A673 (cell line): ENCODE data around the gene LRP11. TPM values are rescaled to one million over a fixed set of nuclear protein-coding genes. Genes with fewer than 3 reads are reported as not detected.

Experiments used
- BruUV-seq: library from RNA; stranded (reverse); fragments of 400-500 nt; replicated peaks from 2 replicates; lab custom pipeline; 2021; lab: Mats Ljungman, UMichigan
- CTCF ChIA-PET: fragments of 300-600 bp; sonication (Branson Sonifier 250); formaldehyde crosslinking; loops from one replicate; lab custom pipeline; 2022; ENCODE audit warnings: antibody characterized with exemption; lab: Charles Lee
- POLR2A ChIA-PET: fragments of 300-600 bp; sonication (Branson Sonifier 250); formaldehyde crosslinking; loops from one replicate; lab custom pipeline; 2022; ENCODE audit warnings: antibody characterized with exemption; ENCODE audit not compliant: low non-redundant PET; lab: Charles Lee
- DNase-seq: peaks from one replicate; pipeline ENCODE4 v3.0.0-alpha.2; 2015; ENCODE audit warnings: low spot score
- H3K27ac ChIP-seq: fragments of 200-600 bp; sonication (generic); 2 replicates; pipeline ENCODE4 v1.5.1; 2016; ENCODE audit warnings: mixed run types, low read depth, mild to moderate bottlenecking, mixed read lengths, antibody characterized with exemption, low read length; ENCODE audit not compliant: poor library complexity, severe bottlenecking
- H3K27me3 ChIP-seq: fragments of 200-600 bp; sonication (generic); replicated peaks from 2 replicates; pipeline ENCODE4 v1.6.1; 2017; ENCODE audit warnings: mixed run types, low read depth, mild to moderate bottlenecking, mixed read lengths, antibody characterized with exemption, low read length; ENCODE audit not compliant: insufficient read depth, poor library complexity
- H3K36me3 ChIP-seq: fragments of 200-600 bp; sonication (generic); 2 replicates; pipeline ENCODE4 v1.6.1; 2016; ENCODE audit warnings: mixed run types, mild to moderate bottlenecking, mixed read lengths, antibody characterized with exemption, low read length; ENCODE audit not compliant: insufficient read depth, poor library complexity, severe bottlenecking
- H3K4me1 ChIP-seq: fragments of 200-600 bp; sonication (generic); 2 replicates; pipeline ENCODE4 v1.6.1; 2017; ENCODE audit warnings: mixed run types, mild to moderate bottlenecking, mixed read lengths, antibody characterized with exemption, low read length; ENCODE audit not compliant: insufficient read depth, poor library complexity, severe bottlenecking
- H3K4me3 ChIP-seq: fragments of 200-600 bp; sonication (generic); 2 replicates; pipeline ENCODE4 v1.5.1; 2016; ENCODE audit warnings: low read depth, mixed run types, mild to moderate bottlenecking, mixed read lengths, low read length; ENCODE audit not compliant: poor library complexity, severe bottlenecking
- H3K9me3 ChIP-seq: fragments of 200-600 bp; sonication (generic); 2 replicates; pipeline ENCODE4 v1.6.1; 2016; ENCODE audit warnings: mixed run types, low read depth, mild to moderate bottlenecking, mixed read lengths, antibody characterized with exemption, low read length; ENCODE audit not compliant: poor library complexity, severe bottlenecking
- CTCF ChIP-seq: fragments of 300-800, 200-600 bp; sonication (generic); conservative IDR thresholded peaks from 2 replicates; pipeline ENCODE4 v1.5.1; 2017; ENCODE audit warnings: low read depth, mild to moderate bottlenecking, antibody characterized with exemption, low read length, moderate library complexity, mixed read lengths
- EZH2 ChIP-seq: fragments of 200-600 bp; sonication (generic); IDR thresholded peaks from 2 replicates; pipeline ENCODE4 v1.6.1; 2017; ENCODE audit warnings: borderline replicate concordance, low read depth, mild to moderate bottlenecking, mixed read lengths, antibody characterized with exemption, low read length; ENCODE audit not compliant: poor library complexity, severe bottlenecking
- intact Hi-C: fragments of 100-400 bp; cut with micrococcal nuclease; formaldehyde crosslinking; loops from one replicate; pipeline ENCODE4 v1.10.0; 2022; ENCODE audit not compliant: unreplicated experiment
- total RNA-seq: library from RNA; stranded (reverse); gene quantifications from 2 replicates; pipeline ENCODE4 v1.2.3, GENCODE V29; 2021

The LRP11 gene
- total RNA-seq, 1 experiment from 2014 or later: 56.1 TPM

GRCh38 chr6:149833651-149834050 is 30.5 kb downstream of the LRP11 start:
- ChIA-PET CTCF (no interaction called here), POLR2A (no interaction called here)
- no peak overlapping the region for H3K4me3 ChIP-seq
- no peak for DNase-seq
- no peaks in the 10 kb centered on the region for H3K4me1 ChIP-seq
- peaks cover 25% of the 10 kb centered on the region for H3K36me3 ChIP-seq
- H3K9me3 ChIP-seq: no peaks in the 10 kb centered on the region
- no peaks in the 10 kb centered on the region for H3K27me3 ChIP-seq
- TF ChIP-seq EZH2: no peak
- no peak for TF ChIP-seq CTCF
- no TSS peak for BruUV-seq
- intact Hi-C loops: loop anchor here (1.0 to 2.0 kb wide), 3 partner anchors 31 to 184 kb away; partner anchors contain the start of gene LRP11
- H3K27ac ChIP-seq: no peak overlapping the region

GRCh38 chr6:149831308-149831820 is 32.8 kb downstream of the LRP11 start:
- no peaks in the 10 kb centered on the region for H3K27me3 ChIP-seq
- no peak overlapping the region for H3K4me3 ChIP-seq
- H3K9me3 ChIP-seq: no peaks in the 10 kb centered on the region
- TF ChIP-seq CTCF (no peak), EZH2 (no peak)
- no peak for DNase-seq
- ChIA-PET POLR2A (no interaction called here), CTCF (interaction anchor here (0.7 kb wide), 1 partner anchor 193 kb away, joined by 6 read pairs; no protein-coding TSS in a partner anchor)
- peaks cover 28% of the 10 kb centered on the region for H3K36me3 ChIP-seq
- no peak overlapping the region for H3K27ac ChIP-seq
- BruUV-seq: no TSS peak
- no peaks in the 10 kb centered on the region for H3K4me1 ChIP-seq
- intact Hi-C loops: no loop called here

- H3K9me3 ChIP-seq: no peaks in the 10 kb centered on the region
- no peak for DNase-seq
- ChIA-PET CTCF (no interaction called here), POLR2A (no interaction called here)
- TF ChIP-seq CTCF (no peak), EZH2 (no peak)
- no peaks in the 10 kb centered on the region for H3K27me3 ChIP-seq
- no peak overlapping the region for H3K27ac ChIP-seq
- no peaks in the 10 kb centered on the region for H3K4me1 ChIP-seq
- no peak overlapping the region for H3K4me3 ChIP-seq
- BruUV-seq: no TSS peak
- H3K36me3 ChIP-seq: peaks cover 29% of the 10 kb centered on the region
- intact Hi-C loops: no loop called here
These were observed 33.3 kb downstream of the LRP11 start for GRCh38 chr6:149830731-149831307.
